ENCODE measurements around the gene ZNF175.

ZNF175 gene

DNA sequence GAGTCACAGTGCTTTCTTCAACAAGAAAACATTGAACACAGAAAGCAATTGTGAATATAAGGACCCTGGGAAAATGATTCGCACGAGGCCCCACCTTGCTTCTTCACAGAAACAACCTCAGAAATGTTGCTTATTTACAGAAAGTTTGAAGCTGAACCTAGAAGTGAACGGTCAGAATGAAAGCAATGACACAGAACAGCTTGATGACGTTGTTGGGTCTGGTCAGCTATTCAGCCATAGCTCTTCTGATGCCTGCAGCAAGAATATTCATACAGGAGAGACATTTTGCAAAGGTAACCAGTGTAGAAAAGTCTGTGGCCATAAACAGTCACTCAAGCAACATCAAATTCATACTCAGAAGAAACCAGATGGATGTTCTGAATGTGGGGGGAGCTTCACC lies 15.7 kb downstream of the ZNF175 start:
- DNase-seq (ENCODE audit: extremely low spot score, insufficient read length, low read depth): no peak
- no peak for FAIRE-seq

DNA sequence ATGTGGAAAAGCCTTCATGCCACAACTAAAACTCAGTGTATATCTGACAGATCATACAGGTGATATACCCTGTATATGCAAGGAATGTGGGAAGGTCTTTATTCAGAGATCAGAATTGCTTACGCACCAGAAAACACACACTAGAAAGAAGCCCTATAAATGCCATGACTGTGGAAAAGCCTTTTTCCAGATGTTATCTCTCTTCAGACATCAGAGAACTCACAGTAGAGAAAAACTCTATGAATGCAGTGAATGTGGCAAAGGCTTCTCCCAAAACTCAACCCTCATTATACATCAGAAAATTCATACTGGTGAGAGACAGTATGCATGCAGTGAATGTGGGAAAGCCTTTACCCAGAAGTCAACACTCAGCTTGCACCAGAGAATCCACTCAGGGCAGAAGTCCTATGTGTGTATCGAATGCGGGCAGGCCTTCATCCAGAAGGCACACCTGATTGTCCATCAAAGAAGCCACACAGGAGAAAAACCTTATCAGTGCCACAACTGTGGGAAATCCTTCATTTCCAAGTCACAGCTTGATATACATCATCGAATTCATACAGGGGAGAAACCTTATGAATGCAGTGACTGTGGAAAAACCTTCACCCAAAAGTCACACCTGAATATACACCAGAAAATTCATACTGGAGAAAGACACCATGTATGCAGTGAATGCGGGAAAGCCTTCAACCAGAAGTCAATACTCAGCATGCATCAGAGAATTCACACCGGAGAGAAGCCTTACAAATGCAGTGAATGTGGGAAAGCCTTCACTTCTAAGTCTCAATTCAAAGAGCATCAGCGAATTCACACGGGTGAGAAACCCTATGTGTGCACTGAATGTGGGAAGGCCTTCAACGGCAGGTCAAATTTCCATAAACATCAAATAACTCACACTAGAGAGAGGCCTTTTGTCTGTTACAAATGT lies 16.4 kb downstream of the ZNF175 start:
- FAIRE-seq: no peak
- DNase-seq (ENCODE audit: extremely low spot score, insufficient read length, low read depth): no peak

GRCh38 chr19:51589511-51589910 lies 18.4 kb downstream of the ZNF175 start:
- FAIRE-seq (no peak), DNase-seq (ENCODE audit: extremely low spot score, insufficient read length, low read depth) (no peak)

GRCh38 chr19:51590441-51590840 lies 19.4 kb downstream of the ZNF175 start:
- no peak for DNase-seq (ENCODE audit: extremely low spot score, insufficient read length, low read depth)
- no peak for FAIRE-seq

DNA sequence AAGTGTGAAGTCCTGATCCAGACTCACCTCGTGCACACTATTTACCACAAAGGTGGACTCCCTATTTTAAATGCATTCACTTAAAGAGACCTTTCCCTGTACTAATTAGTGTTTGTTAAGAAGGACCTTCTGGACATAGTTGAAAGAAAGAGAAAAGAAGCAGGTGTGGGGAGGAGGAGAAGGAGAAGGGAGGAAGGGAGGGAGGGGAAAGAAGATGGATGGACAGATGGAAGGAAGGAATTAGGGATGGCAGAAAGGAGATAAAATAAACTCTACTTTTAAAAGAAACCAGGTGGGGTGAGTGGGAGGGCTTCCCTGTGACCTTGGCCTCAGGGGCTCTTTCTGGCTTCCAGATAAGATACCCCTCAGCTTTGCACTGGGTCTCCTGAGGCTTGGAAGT lies 21.4 kb downstream of the ZNF175 start:
- no peak for FAIRE-seq
- no peak for DNase-seq (ENCODE audit: extremely low spot score, insufficient read length, low read depth)

- DNase-seq (ENCODE audit: extremely low spot score, insufficient read length, low read depth): no peak
- no peak for FAIRE-seq
Observed at GRCh38 chr19:51593138-51593890, 22.2 kb downstream of the ZNF175 start.

DNA sequence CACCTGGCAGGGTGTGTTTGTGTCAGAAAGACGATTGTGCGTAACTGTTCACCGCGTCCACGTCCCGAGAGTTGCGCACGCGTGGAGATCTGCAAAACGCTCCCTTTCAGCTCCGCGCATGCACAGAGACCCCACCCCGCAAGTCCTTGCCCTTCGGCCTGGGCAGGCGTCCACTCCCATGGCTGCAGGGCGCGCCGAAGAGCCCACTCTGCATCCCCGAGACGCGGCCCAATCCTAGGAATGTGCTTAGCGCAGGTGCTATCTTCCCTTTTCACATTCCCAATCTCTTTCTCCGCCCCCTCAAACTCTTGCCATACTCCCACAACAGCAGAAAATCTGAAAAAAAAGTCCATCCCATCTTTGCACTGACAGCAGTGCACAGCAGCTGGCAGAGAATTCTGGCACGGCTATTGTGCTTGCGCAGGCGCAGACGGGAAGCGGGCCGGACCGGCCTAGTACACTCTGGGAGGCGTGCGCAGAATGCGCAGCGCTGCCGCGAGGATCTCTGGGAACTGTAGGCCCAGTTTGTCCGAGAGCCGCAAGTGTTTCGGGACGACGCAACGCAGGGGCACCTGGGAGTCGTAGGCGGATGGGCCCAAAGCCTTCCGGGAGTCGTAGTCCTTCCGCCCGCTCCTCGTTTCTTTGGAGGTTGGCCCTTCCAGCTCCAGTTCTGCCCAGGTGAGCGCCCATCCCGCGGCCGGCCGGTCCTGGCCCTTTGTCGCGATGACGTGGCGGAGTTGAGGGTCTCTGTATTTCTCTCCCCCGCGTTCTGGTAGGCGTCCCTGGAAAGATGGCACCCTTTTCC lies 23.1 kb downstream of the ZNF175 start:
- DNase-seq (ENCODE audit: extremely low spot score, insufficient read length, low read depth) (peak; percentile 95), FAIRE-seq (peak; percentile 99)

DNA sequence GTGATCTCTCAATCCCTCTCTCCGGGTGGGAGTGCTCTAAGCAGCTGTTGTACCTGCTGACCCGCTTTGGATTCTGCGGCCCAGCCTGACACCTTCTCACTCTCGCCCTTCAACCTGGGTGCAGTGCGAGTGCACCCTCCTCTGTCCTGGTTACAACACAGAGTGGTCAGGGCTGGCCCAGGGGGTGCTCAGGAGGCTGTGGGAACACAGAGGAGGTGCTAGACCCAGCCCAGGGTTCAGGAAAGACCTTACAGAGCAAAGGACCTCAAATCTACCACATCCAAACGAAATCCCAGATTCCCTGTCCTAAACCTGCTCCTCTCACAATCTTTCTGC lies 23.7 kb downstream of the ZNF175 start:
- FAIRE-seq (no peak), DNase-seq (ENCODE audit: extremely low spot score, insufficient read length, low read depth) (no peak)

- DNase-seq (ENCODE audit: extremely low spot score, insufficient read length, low read depth) (no peak), FAIRE-seq (no peak)
Observed at GRCh38 chr19:51595190-51596175, 24.4 kb downstream of the ZNF175 start.

DNA sequence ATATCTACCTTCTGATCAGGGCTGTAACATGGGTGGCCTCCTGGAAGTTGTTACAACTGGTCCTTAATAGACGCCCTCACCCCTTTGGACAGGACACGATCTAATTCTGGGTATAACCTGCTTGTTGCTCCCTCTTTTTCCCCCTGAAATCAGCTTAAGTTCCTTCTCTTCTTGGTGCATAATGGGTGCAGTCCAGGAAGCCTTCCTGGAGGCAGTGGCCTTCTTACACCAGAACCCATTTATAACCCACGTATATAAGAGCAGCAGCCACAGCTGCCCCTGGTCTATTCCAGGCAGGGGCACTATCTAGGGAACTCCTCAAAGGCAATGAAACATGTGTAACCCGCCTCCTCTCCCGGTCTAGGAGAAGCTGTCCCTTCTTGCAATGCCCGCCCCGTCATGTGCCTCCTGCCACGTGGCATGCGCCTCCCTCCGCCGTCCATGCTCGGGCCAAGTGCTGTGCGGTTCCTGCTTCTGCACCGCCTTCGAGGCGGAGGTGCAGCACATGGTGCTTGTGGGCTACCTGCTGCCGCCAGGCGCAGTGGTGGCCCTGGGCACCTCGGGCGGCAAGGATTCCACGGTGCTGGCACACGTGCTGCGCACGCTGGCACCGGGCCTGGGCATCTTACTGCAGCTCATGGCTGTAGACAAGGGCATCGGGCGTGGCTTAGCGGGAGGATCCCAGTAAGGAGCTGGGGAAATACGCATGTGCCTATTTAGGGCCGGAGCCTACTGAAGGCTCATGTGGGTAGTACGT lies 27.3 kb downstream of the ZNF175 start:
- DNase-seq (ENCODE audit: extremely low spot score, insufficient read length, low read depth) (no peak), FAIRE-seq (no peak)

DNA sequence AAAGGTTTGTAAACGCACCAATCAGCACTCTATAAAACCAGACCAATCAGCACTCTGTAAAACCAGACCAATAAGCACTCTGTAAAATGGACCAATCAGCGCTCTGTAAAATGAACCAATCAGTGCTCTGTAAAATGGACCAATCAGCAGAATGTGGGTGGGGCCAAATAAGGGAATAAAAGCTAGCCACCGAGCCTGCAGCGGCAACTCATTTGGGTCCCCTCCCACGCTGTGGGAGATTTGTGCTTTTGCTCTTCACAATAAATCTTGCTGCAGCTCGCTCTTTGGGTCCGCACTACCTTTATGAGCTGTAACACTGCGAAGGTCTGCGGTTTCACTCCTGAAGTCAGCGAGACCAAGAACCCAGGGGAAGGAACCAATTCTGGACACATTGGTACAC lies 28.0 kb downstream of the ZNF175 start:
- FAIRE-seq (no peak), DNase-seq (ENCODE audit: extremely low spot score, insufficient read length, low read depth) (no peak)

- DNase-seq (ENCODE audit: extremely low spot score, insufficient read length, low read depth) (no peak), FAIRE-seq (peak; percentile 33)
Observed at GRCh38 chr19:51600940-51601580, 30.0 kb downstream of the ZNF175 start.

DNA sequence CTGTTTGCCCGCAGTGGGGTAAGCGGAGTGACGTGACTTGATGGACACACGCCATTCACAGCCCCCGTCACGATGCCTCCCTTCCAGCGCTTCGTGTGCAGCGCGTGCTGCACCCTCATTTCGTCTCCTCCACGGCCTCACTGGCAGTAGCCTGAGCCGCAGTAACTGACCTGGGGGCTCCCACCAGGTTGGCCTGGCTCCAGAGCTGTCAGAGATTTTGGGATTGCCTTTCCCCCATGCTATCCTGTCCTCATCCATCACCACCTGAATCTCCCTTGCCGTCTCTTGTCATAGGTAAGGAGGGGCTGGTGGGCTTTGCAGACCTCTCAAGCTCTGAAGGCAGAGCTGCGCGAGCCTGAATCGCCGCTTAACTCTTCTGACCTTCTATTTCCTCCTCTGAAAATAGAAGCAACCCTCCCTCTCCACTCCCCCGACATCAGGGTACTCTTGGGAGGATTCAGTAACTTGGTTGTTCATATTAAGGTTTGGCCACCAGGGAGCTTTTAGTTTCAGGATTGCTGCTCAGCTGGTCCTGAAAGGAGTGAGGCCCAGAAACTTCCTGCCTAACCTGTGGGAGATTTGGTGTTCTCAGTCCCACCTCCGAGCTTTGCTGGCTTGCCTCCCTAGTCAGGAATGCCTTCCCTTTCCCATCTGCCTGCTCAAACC lies 31.2 kb downstream of the ZNF175 start:
- FAIRE-seq: peak; percentile 93
- no peak for DNase-seq (ENCODE audit: extremely low spot score, insufficient read length, low read depth)

GRCh38 chr19:51607077-51607476 lies 36.0 kb downstream of the ZNF175 start:
- peak; percentile 100 for FAIRE-seq

DNA sequence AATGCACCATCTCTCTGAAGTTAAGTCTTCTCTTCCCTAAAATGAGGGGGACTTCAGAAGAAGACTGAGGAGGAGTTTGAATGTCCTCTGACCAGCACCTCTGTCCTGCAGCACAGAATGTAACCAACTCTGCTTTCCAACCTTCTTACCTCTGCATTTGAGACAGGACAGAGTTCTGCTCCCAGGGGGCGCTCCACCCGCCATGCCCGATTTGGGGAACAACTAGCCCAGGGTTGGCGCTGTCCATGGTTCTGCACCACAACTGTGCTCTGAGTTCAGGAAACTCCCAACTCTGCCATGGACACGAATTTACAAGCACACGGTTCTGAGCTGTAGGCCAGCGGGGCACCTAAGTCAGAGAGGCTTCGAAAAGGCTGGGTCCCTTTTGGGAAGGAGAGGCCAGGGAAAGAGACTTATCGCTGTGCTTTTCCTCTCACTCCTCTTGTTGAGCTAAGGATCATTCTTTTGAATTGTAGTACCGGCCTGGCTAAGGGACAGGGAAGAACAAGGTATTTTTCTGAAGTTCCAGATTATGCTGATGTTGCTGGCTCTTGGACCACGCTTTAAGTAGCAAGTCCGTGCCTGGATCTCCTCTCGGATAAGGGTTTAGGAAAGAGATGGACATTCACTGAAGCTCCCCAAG lies 37.0 kb downstream of the ZNF175 start:
- no peak for DNase-seq (ENCODE audit: extremely low spot score, insufficient read length, low read depth)
- peak; percentile 50 for FAIRE-seq

More at GRCh38 chr19:51607077-51607476, 36.0 kb downstream of the ZNF175 start:
- DNase-seq (ENCODE audit: extremely low spot score, insufficient read length, low read depth): peak; percentile 78

GRCh38 chr19:51610576-51610975 lies 39.5 kb downstream of the ZNF175 start:
- DNase-seq (ENCODE audit: extremely low spot score, insufficient read length, low read depth) (no peak), FAIRE-seq (no peak)

GRCh38 chr19:51614789-51615188 lies 43.7 kb downstream of the ZNF175 start:
- FAIRE-seq (no peak), DNase-seq (ENCODE audit: extremely low spot score, insufficient read length, low read depth) (no peak)
